Activated CD8-positive, alpha-beta memory T cell treated with anti-CD3 and anti-CD28 coated beads, Interleukin-2, amount 50 U/mL, for 24 hours (primary cell): ENCODE data around the gene ABCB4.

Experiments
- DNase-seq: peaks from one replicate; pipeline ENCODE4 v3.0.0-alpha.2; 2020; ENCODE audit errors: extremely low read depth

The ABCB4 gene

GRCh38 chr7:87424075-87424474, 51.4 kb downstream of the ABCB4 start:
- no peak for DNase-seq

GRCh38 chr7:87420173-87420572, 55.3 kb downstream of the ABCB4 start:
- no peak for DNase-seq

GRCh38 chr7:87416682-87417587, 58.5 kb downstream of the ABCB4 start:
- DNase-seq = peak; percentile 44

GRCh38 chr7:87414794-87415188, 60.7 kb downstream of the ABCB4 start:
- no peak for DNase-seq

- no peak for DNase-seq
Observed at GRCh38 chr7:87413951-87414793, 61.3 kb downstream of the ABCB4 start.

GRCh38 chr7:87413029-87413428, 62.5 kb downstream of the ABCB4 start:
- no peak for DNase-seq

- no peak for DNase-seq
Observed at GRCh38 chr7:87411186-87411585, 64.3 kb downstream of the ABCB4 start.

GRCh38 chr7:87404674-87405073, 70.8 kb downstream of the ABCB4 start:
- no peak for DNase-seq

GRCh38 chr7:87398446-87398845, 77.0 kb downstream of the ABCB4 start:
- DNase-seq = no peak

GRCh38 chr7:87395442-87396020, 79.9 kb downstream of the ABCB4 start:
- DNase-seq = no peak

GRCh38 chr7:87391020-87391701, 84.3 kb downstream of the ABCB4 start:
- DNase-seq = no peak

GRCh38 chr7:87380905-87381304, 94.6 kb downstream of the ABCB4 start:
- DNase-seq = no peak

- no peak for DNase-seq
Observed at GRCh38 chr7:87375662-87376435, 99.6 kb downstream of the ABCB4 start.

GRCh38 chr7:87370660-87371180, 104.8 kb downstream of the ABCB4 start:
- no peak for DNase-seq

GRCh38 chr7:87369216-87369615, 106.3 kb downstream of the ABCB4 start:
- no peak for DNase-seq

- no peak for DNase-seq
Observed at GRCh38 chr7:87364246-87364645, 111.2 kb downstream of the ABCB4 start.

GRCh38 chr7:87363342-87363741, 112.1 kb downstream of the ABCB4 start:
- no peak for DNase-seq

- DNase-seq = no peak
Observed at GRCh38 chr7:87361320-87361719, 114.2 kb downstream of the ABCB4 start.

- no peak for DNase-seq
Observed at GRCh38 chr7:87359366-87359765, 116.1 kb downstream of the ABCB4 start.

- DNase-seq = no peak
Observed at GRCh38 chr7:87356448-87356847, 119.0 kb downstream of the ABCB4 start.

- no peak for DNase-seq
Observed at GRCh38 chr7:87354749-87355148, 120.7 kb downstream of the ABCB4 start.
